ENCODE data around the gene TLE2.

Gene TLE2

DNA sequence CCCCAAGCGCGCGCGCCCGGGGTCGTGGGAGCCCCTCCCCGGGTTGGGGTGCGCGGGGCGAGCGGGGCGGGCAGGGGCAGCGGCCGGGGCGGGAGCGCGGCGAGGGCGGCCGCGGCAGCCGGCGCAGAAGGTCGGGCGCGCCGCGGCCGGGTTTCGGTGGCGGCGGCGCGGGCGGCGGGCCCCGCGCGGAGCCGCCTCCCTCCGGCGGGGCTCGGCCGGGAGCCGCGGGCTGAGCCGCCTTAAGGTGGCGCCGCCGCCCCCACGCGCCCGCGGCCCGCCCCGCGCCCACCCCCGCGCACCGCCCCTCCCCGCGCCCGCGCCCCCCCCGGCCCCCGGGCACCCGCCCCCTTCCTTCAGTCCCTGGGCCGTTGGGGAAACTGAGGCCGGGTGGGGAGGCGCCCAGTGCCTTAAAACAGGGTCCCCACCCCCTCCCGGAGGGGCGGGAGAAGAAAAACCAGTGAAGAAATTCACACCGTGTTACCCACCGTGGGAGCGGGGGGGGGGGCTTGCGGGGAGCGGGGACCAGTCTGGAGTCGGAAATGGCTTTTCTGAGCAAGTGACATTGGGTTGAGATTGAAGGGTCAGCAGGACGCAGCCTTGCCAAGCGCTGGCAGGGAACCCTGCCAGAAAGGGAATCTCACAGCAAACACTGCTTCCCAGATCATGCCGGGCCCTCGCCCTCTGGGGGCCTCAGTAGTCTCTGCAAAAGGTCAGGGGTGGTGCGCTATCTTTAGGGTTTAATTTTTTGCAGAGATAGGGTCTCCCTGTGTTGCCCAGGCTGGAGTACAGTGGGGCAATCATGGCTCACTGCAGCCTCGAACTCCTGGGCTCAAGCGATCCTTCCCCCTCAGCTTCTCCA, at the start of gene TLE2:
Gene TLE2 (minus strand): TSS at position 216 of the 859 bp plus-strand sequence. CDS start 376 bp downstream, outside the sequence.
- no peak for DNase-seq (ENCODE audit: low read depth)

DNA sequence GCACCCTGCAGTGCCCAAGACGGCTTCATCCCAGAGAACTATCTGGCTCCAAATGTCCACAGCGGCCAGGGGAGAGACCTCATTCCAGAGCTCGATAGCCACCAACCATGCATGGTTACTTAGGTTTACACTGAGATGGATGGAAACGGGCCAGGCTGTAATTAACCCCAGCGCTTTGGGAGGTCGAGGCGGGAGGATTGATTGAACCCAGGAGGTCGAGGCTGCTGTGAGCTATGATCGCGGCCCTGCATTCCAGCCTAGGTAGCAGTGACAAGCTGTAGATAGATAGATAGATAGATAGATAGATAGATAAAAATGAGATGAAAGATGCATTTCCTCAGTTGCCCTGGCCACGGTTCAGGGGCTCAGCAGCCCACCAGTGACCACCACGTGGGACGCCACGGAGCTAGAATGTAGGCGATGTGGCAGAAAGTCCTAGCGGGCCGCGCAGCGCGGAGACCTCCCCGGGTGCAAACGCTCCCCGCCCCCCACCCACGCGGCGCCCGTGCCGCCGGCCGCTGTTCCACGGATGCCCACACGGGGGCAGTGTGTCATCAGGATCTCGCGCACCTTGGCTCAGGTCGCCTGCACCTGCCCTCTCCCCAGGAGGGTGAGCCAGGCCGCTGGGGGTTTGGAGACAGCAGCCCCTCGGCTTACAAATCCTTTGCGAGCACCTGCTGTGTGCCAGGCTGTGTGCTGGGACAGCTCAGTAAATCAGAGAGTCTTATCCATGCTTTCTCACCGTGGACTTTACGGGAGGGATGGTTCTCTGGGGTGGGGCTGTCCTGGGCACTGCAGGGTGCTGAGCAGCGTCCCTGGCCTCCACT, 46.7 kb upstream of the TLE2 start:
- DNase-seq (ENCODE audit: low read depth): peak; percentile 56

DNA sequence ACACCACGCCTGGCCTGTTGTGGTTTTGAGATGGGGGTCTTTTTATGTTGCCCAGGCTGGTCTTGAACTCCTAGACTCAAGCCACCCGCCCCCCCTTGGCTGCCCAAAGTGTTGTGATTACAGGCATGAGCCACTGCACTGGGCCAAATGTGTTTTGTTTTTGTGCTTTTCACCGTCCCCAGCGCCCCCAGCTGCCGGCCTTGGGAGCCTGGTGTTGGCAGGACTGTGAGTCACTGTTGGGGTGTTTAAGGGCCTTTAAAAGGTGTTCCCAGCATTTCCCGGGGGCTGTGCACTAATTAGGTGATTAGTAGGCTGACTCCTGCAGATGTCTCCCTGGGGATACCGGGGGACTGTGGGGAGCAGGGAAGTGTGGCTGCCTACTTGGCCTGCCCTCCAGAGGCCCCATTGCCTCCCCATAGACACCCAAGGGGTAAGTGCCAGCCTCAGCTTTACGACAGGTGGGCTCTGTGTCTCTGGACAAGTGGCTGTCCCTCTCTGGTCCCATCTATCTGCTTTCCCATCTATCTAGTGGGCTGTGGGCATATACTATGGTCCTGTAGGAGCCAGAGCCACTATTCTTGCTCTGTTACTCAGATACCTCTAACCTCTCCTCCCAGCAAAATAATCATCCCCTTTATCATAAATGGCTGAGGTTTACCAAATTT, 45.0 kb upstream of the TLE2 start:
- no peak for DNase-seq (ENCODE audit: low read depth)

DNA sequence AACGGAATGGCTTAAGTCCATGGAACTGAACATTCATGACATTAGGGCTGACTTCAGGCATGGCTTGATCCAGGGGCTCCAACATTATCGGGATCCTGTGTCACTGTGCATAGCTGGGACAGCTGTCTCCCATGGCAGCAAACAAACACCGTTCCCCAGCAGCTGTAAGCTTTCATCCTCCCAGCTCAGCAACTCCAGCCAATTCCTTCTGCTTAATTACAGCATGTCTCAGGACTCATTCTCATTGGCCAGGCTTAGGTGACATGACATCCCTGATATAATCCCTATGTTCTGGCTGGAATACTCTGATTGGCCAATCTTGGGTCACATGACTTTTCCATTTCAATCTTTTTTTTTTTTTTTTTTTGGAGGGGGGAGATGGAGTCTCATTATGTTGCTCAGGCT, 44.1 kb upstream of the TLE2 start:
- no peak for DNase-seq (ENCODE audit: low read depth)

DNA sequence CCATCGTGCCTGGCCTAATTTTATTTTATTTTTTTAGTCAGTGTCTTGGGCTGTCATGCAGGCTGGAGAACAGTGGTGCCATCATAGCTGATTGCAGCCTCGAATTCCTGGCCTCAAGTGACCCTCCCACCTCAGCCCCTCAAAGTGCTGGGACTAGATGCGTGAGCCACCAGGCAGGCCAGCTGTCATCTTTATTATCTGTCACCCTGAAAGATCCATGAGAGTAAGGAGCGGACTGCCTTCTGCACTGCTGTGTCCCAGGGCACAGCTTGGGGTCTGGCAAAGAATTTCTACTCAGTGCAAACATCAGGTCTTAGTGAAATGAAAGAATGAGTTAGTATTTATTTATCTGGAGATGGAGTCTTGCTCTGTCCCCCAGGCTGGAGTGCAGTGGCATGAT, 42.7 kb upstream of the TLE2 start:
- DNase-seq (ENCODE audit: low read depth): no peak

DNA sequence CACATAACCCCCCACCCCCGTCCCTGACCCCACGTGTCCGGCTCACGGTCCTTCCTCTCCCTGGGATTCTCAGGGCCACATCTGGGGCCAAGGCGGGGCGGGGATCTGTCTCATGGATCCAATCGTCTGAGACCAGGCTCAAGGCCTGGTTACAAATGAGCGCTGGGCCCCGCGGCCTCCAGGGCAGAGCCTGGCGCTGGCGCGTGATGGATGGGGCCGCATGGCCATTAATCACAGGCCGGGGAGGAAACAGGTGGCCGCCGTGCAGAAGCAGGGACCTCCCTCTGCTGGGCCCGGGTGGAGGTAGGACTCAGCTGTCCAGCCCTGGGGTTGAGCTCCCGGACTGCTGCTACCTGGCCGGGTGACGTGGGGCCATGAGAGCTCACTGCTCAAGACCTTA, 39.0 kb upstream of the TLE2 start:
- DNase-seq (ENCODE audit: low read depth): no peak

DNA sequence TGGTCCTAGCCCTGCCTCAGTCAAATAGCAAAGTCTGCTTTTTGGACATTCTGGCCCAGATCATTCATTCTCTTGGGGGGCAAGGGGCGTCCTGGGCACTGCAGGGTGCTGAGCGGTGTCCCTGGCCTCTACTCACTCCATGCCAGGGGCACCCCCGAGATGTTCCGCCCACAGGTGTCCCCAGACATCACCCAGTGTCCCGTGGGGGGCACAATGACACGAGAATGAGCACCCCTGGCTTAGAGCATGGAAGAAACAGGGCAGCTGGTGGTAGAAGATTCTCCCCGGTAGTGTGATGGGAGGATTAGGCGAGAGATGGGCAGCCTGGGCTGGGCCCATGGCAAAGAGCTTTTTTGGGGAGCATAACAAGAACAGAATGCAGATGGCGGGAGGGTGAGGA, 38.5 kb upstream of the TLE2 start:
- no peak for DNase-seq (ENCODE audit: low read depth)

DNA sequence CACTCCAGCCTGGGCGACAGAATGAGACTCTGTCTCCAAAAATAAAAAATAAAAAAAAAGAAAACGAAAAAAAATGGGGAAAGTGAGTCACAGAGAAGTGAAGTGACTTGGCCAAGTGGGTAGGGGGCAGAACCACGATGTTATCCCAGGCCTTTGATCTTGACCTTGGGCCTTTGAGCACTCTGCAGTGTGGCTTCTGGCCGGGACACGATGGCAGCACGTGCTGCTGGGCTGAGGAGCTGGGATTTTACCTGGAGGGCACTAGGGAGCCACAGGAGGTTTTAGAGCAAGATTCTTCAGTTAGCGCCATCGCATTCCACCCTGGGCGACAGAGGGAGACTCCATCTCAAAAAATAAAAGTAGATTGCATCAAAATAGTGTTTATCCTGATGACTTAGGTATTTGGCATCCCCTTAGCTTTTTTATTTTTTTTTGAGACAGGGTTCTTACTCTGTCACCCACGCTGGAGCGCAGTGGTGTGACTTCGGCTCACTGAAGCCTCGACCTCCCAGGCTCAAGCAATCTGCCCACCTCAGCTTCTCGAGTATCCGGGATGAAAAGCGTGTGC, 37.5 kb upstream of the TLE2 start:
- no peak for DNase-seq (ENCODE audit: low read depth)

DNA sequence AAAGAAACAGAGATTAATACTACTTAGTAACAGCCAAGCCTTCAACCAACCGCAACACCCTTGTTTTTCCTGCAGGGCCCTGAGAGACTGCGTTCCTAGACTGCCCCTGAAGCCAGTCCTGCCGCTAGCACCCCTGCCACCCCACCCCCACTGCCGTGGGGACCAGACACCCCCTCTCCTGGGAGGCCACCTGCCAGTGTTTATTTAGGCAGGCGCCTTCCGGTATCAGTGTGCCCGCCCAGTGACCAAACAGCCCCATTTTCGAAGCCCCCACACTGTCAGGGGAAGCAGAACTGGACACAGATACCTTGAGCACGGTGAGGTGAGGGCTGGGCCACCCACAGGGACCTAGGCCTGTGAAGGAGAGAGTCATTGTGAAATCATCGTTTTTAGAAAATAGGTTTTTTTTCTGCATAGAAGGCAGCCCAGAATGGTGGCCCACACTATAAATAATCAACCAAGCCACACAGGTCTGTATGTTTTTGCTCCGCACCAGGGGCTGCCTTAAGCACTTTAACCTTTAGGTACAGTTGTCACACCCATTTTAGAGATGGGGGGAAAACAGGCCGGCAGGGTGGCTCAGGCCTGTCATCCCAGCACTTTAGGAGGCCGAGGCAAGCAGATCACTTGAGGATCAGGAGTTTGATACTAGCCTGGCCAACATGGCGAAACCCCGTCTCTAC, 36.7 kb upstream of the TLE2 start:
- DNase-seq (ENCODE audit: low read depth): no peak

DNA sequence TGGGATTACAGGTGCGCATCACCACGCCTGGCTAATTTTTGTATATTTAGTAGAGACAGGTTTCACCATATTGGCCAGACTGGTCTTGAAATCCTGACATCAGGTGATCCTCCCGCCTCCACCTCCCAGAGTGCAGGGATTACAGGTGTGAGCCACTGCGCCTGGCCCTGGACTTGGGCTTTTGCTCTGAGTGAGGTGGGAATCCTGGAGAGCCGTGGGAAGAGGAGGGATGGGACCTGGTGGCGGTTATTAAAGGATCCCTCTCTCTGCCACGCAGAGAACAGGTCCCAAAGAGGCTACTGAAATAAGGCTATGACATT, 34.9 kb upstream of the TLE2 start:
- no peak for DNase-seq (ENCODE audit: low read depth)

DNA sequence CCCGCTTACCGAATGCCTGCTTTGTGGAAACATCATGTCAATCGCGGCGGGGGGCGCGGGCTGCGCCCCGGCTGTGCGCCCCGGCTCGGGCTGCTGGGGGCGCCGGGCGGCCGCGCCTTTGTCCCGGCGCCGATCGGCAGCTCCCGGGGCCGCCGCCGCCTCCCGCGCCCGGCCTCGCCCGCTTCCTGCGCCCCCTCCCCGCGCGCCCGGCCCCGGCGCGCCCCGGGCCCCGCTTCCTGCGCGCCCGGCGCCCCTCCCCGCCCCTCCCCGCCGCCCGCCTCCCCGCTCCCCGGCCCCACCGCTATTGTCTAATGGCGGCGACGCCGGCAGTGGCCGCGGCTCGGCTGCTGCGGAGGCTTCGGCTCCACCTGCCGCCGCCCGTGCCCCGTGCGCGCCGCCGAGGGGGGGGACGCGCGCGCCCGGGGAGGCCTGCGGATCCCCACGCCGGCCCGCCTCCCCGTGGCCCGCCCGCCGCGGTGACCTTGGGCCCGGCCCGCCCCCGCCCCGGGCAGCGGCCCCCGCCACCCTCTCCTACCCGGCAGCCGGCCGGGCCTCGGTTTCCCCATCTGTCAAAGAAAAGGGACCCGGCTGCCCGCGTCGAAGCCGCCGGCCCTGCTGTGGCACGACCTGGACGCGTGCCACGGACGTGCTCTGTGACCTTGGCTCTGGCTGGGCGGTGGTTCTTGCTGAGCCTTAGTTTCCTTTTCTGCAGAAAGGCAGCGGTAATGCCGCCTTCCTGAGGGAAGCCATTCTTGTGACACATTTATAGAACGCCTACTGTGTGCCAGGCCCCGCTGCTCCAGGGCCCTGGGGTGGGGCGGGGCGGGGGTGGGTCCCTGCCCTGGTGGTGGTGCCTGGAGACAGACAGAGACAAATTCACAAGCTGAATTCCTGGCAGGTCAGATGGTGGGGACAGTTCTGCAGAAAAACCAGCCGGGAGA, 33.4 kb upstream of the TLE2 start, which contains the start of gene TLE5:
Gene TLE5 (minus strand): TSS at position 331 of the 941 bp plus-strand sequence. CDS start 295 bp downstream, at position 36.
- peak; percentile 52 for DNase-seq (ENCODE audit: low read depth)

DNA sequence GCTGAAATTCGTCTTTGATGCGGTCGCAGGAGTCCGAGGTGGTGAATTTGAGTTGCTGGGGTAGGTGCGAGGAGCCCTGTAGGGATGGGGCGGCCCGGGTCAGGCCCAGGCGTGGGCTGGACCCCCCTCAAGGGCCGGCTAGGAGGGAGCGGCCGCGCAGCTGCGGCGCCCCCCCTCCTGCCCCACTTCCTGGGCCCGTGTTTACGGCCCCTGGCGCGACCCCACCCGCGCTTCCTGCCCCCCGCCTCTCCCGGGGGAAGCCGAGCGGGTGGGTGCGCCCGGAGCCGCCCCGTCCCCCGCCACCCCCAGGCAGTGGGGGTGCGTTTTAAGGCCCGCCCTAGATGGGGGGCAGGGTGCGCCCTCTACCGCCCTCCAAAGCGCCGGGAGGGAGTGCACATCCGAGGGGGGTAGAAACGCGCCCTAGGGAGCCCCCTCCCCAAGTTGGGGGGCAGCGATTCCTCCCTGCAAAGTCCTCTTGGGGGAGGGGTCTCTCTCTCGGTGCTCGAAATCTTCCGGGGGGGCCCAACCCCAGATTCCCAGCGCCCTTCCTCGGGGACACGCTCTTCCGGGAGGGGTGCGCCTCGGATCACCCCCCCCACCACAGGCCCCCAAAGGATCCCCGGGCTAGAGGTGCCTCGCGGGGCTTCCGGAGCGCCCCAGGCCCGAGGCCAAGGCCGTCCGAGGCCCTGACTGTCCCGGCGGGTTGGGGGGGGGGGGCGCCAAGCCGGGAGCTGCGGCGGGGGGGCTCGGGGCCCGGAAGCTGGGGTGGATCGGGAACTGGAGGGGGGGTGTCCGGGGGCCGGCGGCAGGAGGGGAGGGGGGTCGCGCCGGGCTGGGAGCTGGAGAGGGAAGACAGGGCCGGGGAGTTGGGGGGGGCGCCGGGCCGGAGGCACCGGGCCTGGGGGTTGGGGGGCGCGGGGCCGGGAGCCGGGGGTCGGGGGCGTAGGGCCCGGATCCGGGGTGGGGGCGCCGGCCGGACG, 32.4 kb upstream of the TLE2 start:
- peak; percentile 62 for DNase-seq (ENCODE audit: low read depth)

DNA sequence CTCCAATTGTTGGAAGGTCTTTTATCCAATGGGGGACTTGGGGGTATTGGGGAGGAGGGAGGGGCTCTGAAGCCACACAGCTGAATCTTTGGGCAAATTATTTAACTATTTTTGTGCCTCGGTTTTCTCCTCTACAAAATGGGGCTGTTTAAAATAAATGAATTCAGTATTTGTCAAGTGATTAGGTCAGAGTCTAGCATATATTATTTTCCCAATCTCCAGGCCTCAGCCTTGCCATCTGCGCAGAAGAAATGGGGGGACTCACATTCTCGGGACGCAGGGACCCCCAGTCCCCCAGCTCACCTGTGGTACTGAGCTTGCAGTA, 31.7 kb upstream of the TLE2 start:
- no peak for DNase-seq (ENCODE audit: low read depth)

DNA sequence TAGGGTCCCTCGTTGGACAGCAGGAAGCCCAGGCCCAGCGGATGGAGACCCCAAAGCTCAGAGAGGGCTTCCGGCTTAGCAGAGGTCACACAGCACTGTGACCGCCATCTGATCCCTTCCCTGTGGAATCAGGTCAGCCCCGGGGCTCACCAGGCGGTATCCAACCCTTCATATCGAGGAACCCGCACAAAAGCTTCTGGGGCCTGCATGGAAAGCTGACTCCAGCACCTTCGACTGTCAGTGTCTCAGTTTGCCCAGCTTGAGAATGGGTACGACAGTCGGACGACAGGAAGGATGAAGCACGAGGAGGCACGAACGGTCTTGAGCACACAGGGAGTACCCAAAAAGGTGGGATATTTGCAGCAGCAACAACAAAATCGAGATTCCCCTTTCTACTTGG, 30.6 kb upstream of the TLE2 start:
- DNase-seq (ENCODE audit: low read depth): no peak

DNA sequence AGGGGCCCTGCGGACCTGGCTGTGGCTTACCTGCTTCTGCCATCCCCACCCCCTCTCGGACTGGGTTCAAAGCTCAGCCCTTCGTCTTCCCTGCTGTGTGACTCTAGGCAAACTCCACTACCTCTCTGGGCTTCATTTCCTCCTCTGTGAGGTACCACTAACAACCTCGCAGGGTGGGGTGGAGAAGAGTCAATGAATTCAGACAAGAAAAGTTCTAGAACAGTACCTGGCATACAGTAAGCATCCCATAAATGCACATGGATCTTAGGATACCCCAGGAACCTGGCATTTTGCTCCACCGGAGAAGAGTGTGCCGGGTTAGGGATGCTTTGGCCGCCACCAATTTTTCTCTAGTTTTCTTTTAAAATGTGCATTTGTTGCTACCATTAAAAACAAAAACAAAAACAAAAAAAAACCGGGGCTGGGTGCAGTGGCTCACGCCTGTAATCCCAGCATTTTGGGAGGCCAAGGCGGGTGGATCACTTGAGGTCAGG, 29.8 kb upstream of the TLE2 start:
- no peak for DNase-seq (ENCODE audit: low read depth)

DNA sequence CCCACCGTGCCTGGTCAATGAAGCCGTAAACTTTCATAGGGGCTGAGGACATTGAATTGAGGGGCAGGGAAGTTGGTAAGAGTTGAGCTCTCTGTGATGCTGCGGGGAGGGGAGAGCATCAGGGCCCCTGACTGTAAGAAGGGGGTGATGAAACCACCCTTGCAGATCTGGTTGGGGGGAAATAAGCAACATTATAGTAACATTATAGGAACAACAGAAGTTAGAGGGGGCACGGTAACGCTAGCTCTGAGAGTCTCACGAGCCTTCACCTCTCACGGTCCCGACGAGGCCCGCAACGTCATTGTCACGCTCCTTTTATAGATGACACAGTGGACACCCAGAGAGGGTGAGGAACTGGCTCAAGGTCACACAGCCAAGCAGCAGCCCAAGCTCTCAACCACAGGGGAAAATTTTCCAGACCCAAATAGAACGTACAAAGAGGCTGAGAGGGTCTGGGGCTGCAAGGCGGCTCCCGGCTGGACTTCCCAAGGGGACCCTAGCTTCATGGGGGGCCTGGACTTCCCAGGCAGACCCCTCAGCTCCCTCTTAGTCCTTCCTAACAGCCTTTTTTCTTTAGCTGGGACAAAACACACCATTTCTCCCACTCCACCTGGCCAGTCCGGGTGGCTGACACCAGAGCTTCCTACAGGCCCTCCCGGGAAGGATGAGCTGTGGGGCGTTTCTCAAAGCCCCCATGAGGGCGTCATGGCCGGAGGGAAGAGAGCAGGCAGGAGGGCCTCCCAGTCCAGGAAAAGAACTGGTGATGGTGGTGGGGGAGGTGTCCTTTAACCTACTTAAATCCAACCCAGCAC, 29.1 kb upstream of the TLE2 start:
- DNase-seq (ENCODE audit: low read depth): no peak

DNA sequence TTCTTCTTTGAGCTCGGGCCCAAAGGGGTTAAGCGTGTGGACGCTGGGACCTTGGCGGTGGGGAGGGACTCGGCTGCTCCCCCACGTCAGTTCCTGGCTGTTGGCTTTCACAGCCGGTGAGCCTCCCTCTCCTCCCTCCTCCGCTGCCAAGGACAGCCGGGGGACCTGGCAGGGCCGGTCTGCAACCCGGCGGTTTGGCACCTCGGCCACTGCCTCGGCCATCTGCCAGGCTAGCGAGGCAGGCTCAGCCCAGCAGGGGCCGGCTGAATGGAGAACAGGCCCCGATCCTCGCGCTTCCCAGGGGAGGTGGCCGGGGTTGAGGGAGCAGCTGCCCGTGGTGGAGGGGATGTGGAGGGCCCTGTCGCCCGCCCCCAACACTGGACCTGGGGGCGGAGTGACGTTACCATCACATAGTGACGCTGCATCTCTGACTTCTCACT, 28.2 kb upstream of the TLE2 start:
- DNase-seq (ENCODE audit: low read depth): no peak

DNA sequence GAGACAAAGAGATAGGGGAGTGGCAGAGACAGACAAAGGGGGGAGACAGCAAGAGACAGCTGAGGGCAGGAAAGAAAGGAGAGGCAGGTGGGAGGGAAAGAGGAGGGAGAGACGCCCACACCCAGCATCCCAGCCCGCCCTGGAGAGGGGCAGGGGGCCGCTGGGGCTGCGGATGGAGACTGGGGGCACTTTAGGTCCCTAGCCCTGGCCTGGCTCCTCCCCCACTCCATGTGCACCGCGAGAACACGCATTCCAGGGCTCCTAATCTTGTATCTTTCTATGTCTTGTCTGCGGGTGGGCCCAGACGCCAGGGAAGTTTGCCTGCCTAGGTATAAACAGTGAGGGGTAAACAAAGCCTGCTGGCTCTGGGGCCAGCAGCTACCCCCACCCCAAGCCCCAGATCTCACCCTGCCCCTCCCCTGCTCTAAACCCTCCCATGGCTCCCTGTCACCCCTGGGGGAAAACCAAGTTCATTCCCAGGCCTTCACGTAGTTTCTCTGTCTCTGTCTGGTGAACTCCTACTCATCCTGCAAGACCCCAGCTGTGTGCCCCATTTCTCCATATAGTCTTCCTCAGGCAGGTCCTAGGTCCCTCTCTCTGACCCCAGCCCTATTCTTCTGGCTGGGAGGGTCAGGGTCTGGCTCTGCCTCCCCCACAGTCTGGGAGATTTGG, 27.5 kb upstream of the TLE2 start:
- DNase-seq (ENCODE audit: low read depth): no peak

Measured in stimulated activated CD8-positive, alpha-beta memory T cell treated with anti-CD3 and anti-CD28 coated beads, Interleukin-12 subunit alpha, Interleukin-12 subunit beta, amount 100 ng/mL, for 1 hour (primary cell).